HL-60 (cell line): ENCODE results near the gene PNMA6E.

Experiments
- DNase-seq, 2 experiments: peaks; one replicate each; pipeline ENCODE4 v3.0.0-alpha.2; 2010 to 2020; ENCODE audit warnings: low read depth in 1 of 2, low spot score in 1 of 2
- H3K27ac ChIP-seq: fragments of 250-450 bp; sonication (Bioruptor Pico); replicated peaks from 2 replicates; pipeline ENCODE4 v1.5.1; 2020; ENCODE audit warnings: mild to moderate bottlenecking, moderate library complexity
- H3K27me3 ChIP-seq: fragments of 250-450 bp; sonication (Bioruptor Pico); 2 replicates; pipeline ENCODE4 v1.5.1; 2021; ENCODE audit warnings: mild to moderate bottlenecking, moderate library complexity; ENCODE audit not compliant: insufficient read depth, poor library complexity, severe bottlenecking
- H3K4me3 ChIP-seq: replicated peaks from 2 replicates; pipeline ENCODE4 v1.5.1; 2011; ENCODE audit warnings: mild to moderate bottlenecking, control low read depth, low read length; ENCODE audit not compliant: insufficient read depth
- GABPA ChIP-seq: IDR thresholded peaks from 2 replicates; pipeline ENCODE4 v1.6.1; 2012; ENCODE audit warnings: low read depth
- POLR2AphosphoS5 ChIP-seq: IDR thresholded peaks from 2 replicates; pipeline ENCODE4 v1.6.1; 2012; ENCODE audit warnings: low read depth
- SPI1 ChIP-seq: IDR thresholded peaks from 2 replicates; pipeline ENCODE4 v1.6.1; 2012; ENCODE audit warnings: low read depth, mild to moderate bottlenecking, borderline replicate concordance
- TF ChIP-seq, protein P1 (sequence below): IDR thresholded peaks from 2 replicates; pipeline ENCODE4 v1.6.1; 2012; ENCODE audit warnings: low read depth; ENCODE audit not compliant: insufficient replicate concordance
- TF ChIP-seq, protein P2 (sequence below): IDR thresholded peaks from one replicate; pipeline ENCODE4 v1.5.1; 2011; ENCODE audit warnings: low read length, control low read depth, inconsistent platforms; ENCODE audit not compliant: insufficient read depth

PNMA6E gene

DNA sequence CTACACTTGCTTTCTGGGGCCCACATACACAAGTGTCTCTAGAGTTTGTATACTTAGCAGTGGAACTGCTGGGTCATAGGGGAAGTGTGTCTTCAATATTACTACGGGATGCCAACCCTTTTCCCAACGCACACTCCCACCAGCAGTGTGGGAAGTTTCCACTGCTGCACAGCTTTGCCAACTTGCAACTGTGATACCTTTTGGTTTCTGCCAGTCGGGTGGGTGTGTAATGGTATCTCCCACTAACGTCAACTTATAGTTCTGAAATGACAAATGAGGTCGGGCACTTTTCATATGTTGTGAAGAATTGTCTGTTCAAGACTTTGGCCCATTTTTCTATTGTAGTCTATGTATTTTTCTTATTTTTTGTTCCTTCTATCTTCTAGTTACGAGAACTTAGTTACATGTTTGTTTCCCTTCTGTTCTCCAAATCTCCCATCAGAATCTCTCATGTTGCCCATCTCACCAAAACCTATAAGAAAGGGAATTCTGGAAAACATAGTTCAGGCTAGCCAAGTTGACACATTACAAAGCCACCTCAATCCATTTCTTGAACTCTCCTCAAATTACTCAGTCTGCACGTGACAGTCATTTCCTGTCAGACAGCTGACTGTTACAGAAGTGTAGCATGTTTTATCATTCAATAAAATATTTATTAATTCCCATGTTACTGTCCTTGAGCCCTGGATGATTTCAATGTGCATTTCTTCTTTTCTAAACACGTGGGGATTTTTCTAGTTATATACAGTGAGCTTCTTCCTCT is 30.7 kb downstream of the PNMA6E start:
- H3K27ac ChIP-seq = no peak overlapping the region
- TF ChIP-seq, protein P1, sequence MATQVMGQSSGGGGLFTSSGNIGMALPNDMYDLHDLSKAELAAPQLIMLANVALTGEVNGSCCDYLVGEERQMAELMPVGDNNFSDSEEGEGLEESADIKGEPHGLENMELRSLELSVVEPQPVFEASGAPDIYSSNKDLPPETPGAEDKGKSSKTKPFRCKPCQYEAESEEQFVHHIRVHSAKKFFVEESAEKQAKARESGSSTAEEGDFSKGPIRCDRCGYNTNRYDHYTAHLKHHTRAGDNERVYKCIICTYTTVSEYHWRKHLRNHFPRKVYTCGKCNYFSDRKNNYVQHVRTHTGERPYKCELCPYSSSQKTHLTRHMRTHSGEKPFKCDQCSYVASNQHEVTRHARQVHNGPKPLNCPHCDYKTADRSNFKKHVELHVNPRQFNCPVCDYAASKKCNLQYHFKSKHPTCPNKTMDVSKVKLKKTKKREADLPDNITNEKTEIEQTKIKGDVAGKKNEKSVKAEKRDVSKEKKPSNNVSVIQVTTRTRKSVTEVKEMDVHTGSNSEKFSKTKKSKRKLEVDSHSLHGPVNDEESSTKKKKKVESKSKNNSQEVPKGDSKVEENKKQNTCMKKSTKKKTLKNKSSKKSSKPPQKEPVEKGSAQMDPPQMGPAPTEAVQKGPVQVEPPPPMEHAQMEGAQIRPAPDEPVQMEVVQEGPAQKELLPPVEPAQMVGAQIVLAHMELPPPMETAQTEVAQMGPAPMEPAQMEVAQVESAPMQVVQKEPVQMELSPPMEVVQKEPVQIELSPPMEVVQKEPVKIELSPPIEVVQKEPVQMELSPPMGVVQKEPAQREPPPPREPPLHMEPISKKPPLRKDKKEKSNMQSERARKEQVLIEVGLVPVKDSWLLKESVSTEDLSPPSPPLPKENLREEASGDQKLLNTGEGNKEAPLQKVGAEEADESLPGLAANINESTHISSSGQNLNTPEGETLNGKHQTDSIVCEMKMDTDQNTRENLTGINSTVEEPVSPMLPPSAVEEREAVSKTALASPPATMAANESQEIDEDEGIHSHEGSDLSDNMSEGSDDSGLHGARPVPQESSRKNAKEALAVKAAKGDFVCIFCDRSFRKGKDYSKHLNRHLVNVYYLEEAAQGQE = no peak
- TF ChIP-seq, protein P2, sequence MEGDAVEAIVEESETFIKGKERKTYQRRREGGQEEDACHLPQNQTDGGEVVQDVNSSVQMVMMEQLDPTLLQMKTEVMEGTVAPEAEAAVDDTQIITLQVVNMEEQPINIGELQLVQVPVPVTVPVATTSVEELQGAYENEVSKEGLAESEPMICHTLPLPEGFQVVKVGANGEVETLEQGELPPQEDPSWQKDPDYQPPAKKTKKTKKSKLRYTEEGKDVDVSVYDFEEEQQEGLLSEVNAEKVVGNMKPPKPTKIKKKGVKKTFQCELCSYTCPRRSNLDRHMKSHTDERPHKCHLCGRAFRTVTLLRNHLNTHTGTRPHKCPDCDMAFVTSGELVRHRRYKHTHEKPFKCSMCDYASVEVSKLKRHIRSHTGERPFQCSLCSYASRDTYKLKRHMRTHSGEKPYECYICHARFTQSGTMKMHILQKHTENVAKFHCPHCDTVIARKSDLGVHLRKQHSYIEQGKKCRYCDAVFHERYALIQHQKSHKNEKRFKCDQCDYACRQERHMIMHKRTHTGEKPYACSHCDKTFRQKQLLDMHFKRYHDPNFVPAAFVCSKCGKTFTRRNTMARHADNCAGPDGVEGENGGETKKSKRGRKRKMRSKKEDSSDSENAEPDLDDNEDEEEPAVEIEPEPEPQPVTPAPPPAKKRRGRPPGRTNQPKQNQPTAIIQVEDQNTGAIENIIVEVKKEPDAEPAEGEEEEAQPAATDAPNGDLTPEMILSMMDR = no peak
- TF ChIP-seq SPI1 = no peak
- no peak for TF ChIP-seq POLR2AphosphoS5
- TF ChIP-seq GABPA = no peak
- no peaks in the 10 kb centered on the region for H3K27me3 ChIP-seq
- DNase-seq = no peak
- no peak overlapping the region for H3K4me3 ChIP-seq

DNA sequence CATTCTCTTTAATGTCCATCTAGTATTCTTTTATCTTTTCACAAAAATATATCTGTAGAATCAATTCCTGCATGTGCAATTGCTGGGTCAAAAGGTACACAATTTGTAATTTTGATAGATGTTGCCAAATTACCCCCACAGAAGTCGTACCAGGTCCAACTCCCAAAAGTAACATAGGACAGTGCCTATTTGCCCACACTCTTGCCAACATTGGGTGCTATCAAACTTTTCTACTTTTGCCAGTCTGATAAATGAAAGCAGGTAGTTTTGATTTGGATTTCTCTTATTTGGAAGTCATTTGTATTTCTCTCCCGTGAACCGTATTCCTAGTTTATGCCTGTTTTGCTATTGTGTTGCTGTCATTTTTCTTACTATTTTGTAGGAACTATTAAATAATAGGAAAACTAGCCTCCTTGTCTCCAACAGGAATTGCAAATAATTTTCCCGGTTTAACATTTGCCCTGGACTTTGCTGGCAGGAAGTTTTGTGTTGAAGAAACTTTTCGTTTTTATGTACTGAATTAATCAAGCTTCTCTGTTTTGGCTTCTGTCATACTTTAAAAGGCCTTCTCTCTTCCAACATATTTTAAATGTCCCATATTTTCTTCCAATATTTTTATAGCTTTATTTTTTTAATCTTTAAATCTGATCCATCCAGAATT is 34.1 kb downstream of the PNMA6E start:
- no peak overlapping the region for H3K27ac ChIP-seq
- no peak for DNase-seq
- TF ChIP-seq SPI1 (no peak), POLR2AphosphoS5 (no peak), GABPA (no peak)
- TF ChIP-seq, protein P2 = no peak
- TF ChIP-seq, protein P1 = no peak
- H3K4me3 ChIP-seq = no peak overlapping the region
- no peaks in the 10 kb centered on the region for H3K27me3 ChIP-seq

DNA sequence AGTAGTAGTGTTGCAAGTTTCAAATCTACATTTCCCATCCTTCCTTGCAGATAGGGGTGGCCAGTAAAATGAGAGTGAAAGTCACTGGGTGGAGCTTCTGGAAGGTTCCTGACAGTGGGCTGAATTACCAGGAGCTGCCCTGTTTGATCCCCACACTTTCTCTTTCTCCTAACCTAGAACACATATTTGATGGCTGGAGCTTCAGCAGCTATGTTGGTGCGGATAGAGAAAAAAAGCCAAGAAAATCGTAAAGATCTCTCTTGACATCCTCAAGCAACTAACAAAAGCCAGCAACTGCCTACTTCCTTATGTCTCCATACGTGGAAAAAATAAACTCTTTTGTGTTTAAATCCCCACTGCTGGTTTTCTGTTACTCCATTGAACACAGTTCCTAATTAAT is 35.0 kb downstream of the PNMA6E start:
- H3K27me3 ChIP-seq = no peaks in the 10 kb centered on the region
- H3K27ac ChIP-seq = no peak overlapping the region
- H3K4me3 ChIP-seq = no peak overlapping the region
- TF ChIP-seq, protein P2 = no peak
- TF ChIP-seq, protein P1 = no peak
- TF ChIP-seq POLR2AphosphoS5 (no peak), GABPA (no peak), SPI1 (no peak)
- DNase-seq = no peak
